ENCODE results near the gene C1orf87. TPM values are rescaled to one million over a fixed set of nuclear protein-coding genes. Genes with fewer than 3 reads are reported as not detected.

C1orf87 gene
- total RNA-seq = not detected

GRCh38 chr1:60073605-60074278, at the start of gene C1orf87:
C1orf87 (minus strand) TSS chr1:60073770; CDS start chr1:60072643, 1,127 bp downstream.
- DNase-seq = no peak
- Mint-ChIP-seq H3K4me3 (no peak within 1 kb of the TSS), H3K36me3 (ENCODE audit: insufficient read depth) (no peaks in the 10 kb centered on the region), H3K4me1 (ENCODE audit: low read depth) (no peaks in the 10 kb centered on the region), H3K27me3 (ENCODE audit: low read depth) (peaks cover 42% of the 10 kb centered on the region), H3K9me3 (no peaks in the 10 kb centered on the region)
- no peak for ATAC-seq

- no peaks in the 10 kb centered on the region for H3K27me3 Mint-ChIP-seq (ENCODE audit: low read depth)
- no peaks in the 10 kb centered on the region for H3K9me3 Mint-ChIP-seq
- no peak for DNase-seq
- H3K4me1 Mint-ChIP-seq (ENCODE audit: low read depth) = no peaks in the 10 kb centered on the region
- H3K4me3 Mint-ChIP-seq = no peak overlapping the region
- ATAC-seq = no peak
- no peaks in the 10 kb centered on the region for H3K36me3 Mint-ChIP-seq (ENCODE audit: insufficient read depth)
Observed at GRCh38 chr1:60118085-60118484, 44.5 kb upstream of the C1orf87 start.

- no peak overlapping the region for H3K4me3 Mint-ChIP-seq
- no peaks in the 10 kb centered on the region for H3K9me3 Mint-ChIP-seq
- DNase-seq (no peak), ATAC-seq (no peak)
- no peaks in the 10 kb centered on the region for H3K27me3 Mint-ChIP-seq (ENCODE audit: low read depth)
- no peaks in the 10 kb centered on the region for H3K36me3 Mint-ChIP-seq (ENCODE audit: insufficient read depth)
- H3K4me1 Mint-ChIP-seq (ENCODE audit: low read depth) = no peaks in the 10 kb centered on the region
Observed at GRCh38 chr1:60114745-60115318, 41.3 kb upstream of the C1orf87 start.

- no peak overlapping the region for H3K4me3 Mint-ChIP-seq
- no peak for ATAC-seq
Observed at GRCh38 chr1:60113596-60113995, 40.0 kb upstream of the C1orf87 start.

GRCh38 chr1:60113028-60113427, 39.5 kb upstream of the C1orf87 start:
- Mint-ChIP-seq H3K36me3 (ENCODE audit: insufficient read depth) (no peaks in the 10 kb centered on the region), H3K4me3 (no peak overlapping the region), H3K9me3 (no peaks in the 10 kb centered on the region), H3K4me1 (ENCODE audit: low read depth) (no peaks in the 10 kb centered on the region), H3K27me3 (ENCODE audit: low read depth) (no peaks in the 10 kb centered on the region)
- DNase-seq = no peak
- ATAC-seq = no peak

More at GRCh38 chr1:60113596-60113995, 40.0 kb upstream of the C1orf87 start:
- no peak for DNase-seq
- Mint-ChIP-seq H3K36me3 (ENCODE audit: insufficient read depth) (no peaks in the 10 kb centered on the region), H3K4me1 (ENCODE audit: low read depth) (no peaks in the 10 kb centered on the region), H3K27me3 (ENCODE audit: low read depth) (no peaks in the 10 kb centered on the region), H3K9me3 (no peaks in the 10 kb centered on the region)

GRCh38 chr1:60111716-60112115, 38.1 kb upstream of the C1orf87 start:
- DNase-seq (no peak), ATAC-seq (no peak)
- H3K4me3 Mint-ChIP-seq = no peak overlapping the region
- H3K4me1 Mint-ChIP-seq (ENCODE audit: low read depth) = no peaks in the 10 kb centered on the region
- no peaks in the 10 kb centered on the region for H3K9me3 Mint-ChIP-seq
- peaks cover 2% of the 10 kb centered on the region for H3K27me3 Mint-ChIP-seq (ENCODE audit: low read depth)
- no peaks in the 10 kb centered on the region for H3K36me3 Mint-ChIP-seq (ENCODE audit: insufficient read depth)

GRCh38 chr1:60111118-60111517, 37.5 kb upstream of the C1orf87 start:
- DNase-seq (no peak), ATAC-seq (no peak)
- Mint-ChIP-seq H3K27me3 (ENCODE audit: low read depth) (peaks cover 2% of the 10 kb centered on the region), H3K4me3 (no peak overlapping the region), H3K9me3 (no peaks in the 10 kb centered on the region), H3K36me3 (ENCODE audit: insufficient read depth) (no peaks in the 10 kb centered on the region), H3K4me1 (ENCODE audit: low read depth) (no peaks in the 10 kb centered on the region)

GRCh38 chr1:60108196-60108595, 34.6 kb upstream of the C1orf87 start:
- ATAC-seq (no peak), DNase-seq (no peak)
- Mint-ChIP-seq H3K9me3 (no peaks in the 10 kb centered on the region), H3K4me1 (ENCODE audit: low read depth) (no peaks in the 10 kb centered on the region), H3K4me3 (no peak overlapping the region), H3K36me3 (ENCODE audit: insufficient read depth) (no peaks in the 10 kb centered on the region), H3K27me3 (ENCODE audit: low read depth) (peaks cover 2% of the 10 kb centered on the region)

GRCh38 chr1:60103186-60103585, 29.6 kb upstream of the C1orf87 start:
- H3K27me3 Mint-ChIP-seq (ENCODE audit: low read depth) = peaks cover 10% of the 10 kb centered on the region
- H3K4me3 Mint-ChIP-seq = no peak overlapping the region
- H3K36me3 Mint-ChIP-seq (ENCODE audit: insufficient read depth) = no peaks in the 10 kb centered on the region
- no peak for DNase-seq
- H3K9me3 Mint-ChIP-seq = no peaks in the 10 kb centered on the region
- H3K4me1 Mint-ChIP-seq (ENCODE audit: low read depth) = no peaks in the 10 kb centered on the region
- ATAC-seq = no peak

GRCh38 chr1:60102267-60103061, 28.9 kb upstream of the C1orf87 start:
- Mint-ChIP-seq H3K9me3 (no peaks in the 10 kb centered on the region), H3K36me3 (ENCODE audit: insufficient read depth) (no peaks in the 10 kb centered on the region), H3K4me1 (ENCODE audit: low read depth) (no peaks in the 10 kb centered on the region), H3K27me3 (ENCODE audit: low read depth) (peaks cover 10% of the 10 kb centered on the region), H3K4me3 (no peak overlapping the region)
- no peak for DNase-seq
- ATAC-seq = no peak

GRCh38 chr1:60101516-60101915, 27.9 kb upstream of the C1orf87 start:
- H3K4me1 Mint-ChIP-seq (ENCODE audit: low read depth) = no peaks in the 10 kb centered on the region
- DNase-seq (no peak), ATAC-seq (no peak)
- H3K36me3 Mint-ChIP-seq (ENCODE audit: insufficient read depth) = no peaks in the 10 kb centered on the region
- no peaks in the 10 kb centered on the region for H3K9me3 Mint-ChIP-seq
- no peak overlapping the region for H3K4me3 Mint-ChIP-seq
- peaks cover 7% of the 10 kb centered on the region for H3K27me3 Mint-ChIP-seq (ENCODE audit: low read depth)

- ATAC-seq (no peak), DNase-seq (no peak)
- H3K4me3 Mint-ChIP-seq = no peak overlapping the region
- H3K4me1 Mint-ChIP-seq (ENCODE audit: low read depth) = no peaks in the 10 kb centered on the region
- H3K36me3 Mint-ChIP-seq (ENCODE audit: insufficient read depth) = no peaks in the 10 kb centered on the region
- no peaks in the 10 kb centered on the region for H3K27me3 Mint-ChIP-seq (ENCODE audit: low read depth)
- H3K9me3 Mint-ChIP-seq = no peaks in the 10 kb centered on the region
Observed at GRCh38 chr1:60091195-60091715, 17.7 kb upstream of the C1orf87 start.

GRCh38 chr1:60090655-60091054, 17.1 kb upstream of the C1orf87 start:
- ATAC-seq (no peak), DNase-seq (no peak)
- no peaks in the 10 kb centered on the region for H3K4me1 Mint-ChIP-seq (ENCODE audit: low read depth)
- H3K9me3 Mint-ChIP-seq = no peaks in the 10 kb centered on the region
- H3K36me3 Mint-ChIP-seq (ENCODE audit: insufficient read depth) = no peaks in the 10 kb centered on the region
- H3K4me3 Mint-ChIP-seq = no peak overlapping the region
- no peaks in the 10 kb centered on the region for H3K27me3 Mint-ChIP-seq (ENCODE audit: low read depth)

- Mint-ChIP-seq H3K4me3 (no peak overlapping the region), H3K9me3 (no peaks in the 10 kb centered on the region), H3K27me3 (ENCODE audit: low read depth) (peaks cover 2% of the 10 kb centered on the region), H3K4me1 (ENCODE audit: low read depth) (no peaks in the 10 kb centered on the region), H3K36me3 (ENCODE audit: insufficient read depth) (no peaks in the 10 kb centered on the region)
- ATAC-seq (no peak), DNase-seq (no peak)
Observed at GRCh38 chr1:60088620-60089155, 15.1 kb upstream of the C1orf87 start.

Data from activated T-cell treated with anti-CD3 and anti-CD28 coated beads, Interleukin-2, amount 50 U/mL, for 4 hours (primary cell).